K562 (cell line): Measurements from ENCODE around the gene LARP4B. TPM values are rescaled to one million over a fixed set of nuclear protein-coding genes. Genes with fewer than 3 reads are reported as not detected.

Source experiments
- ATAC-seq: fragments of 200-7000 bp; cut with Tn5 transposase; 3 replicates; pipeline ENCODE4 v1.9.1; 2020; ENCODE audit warnings: moderate library complexity
- BruUV-seq: library from RNA; stranded (reverse); fragments of 400-500 nt; replicated peaks from 2 replicates; lab custom pipeline; 2021; lab: Mats Ljungman, UMichigan
- CTCF ChIA-PET: fragments of 300-600 bp; formaldehyde crosslinking; extraction: SDS; loops from one replicate; lab custom pipeline; 2021; ENCODE audit warnings: low intra/inter-chr PET ratio; lab: Yijun Ruan, JAX
- POLR2A ChIA-PET: fragments of 300-600, 350-650 bp; sonication (Branson Sonifier 250); formaldehyde crosslinking; extraction: SDS; loops from one replicate; lab custom pipeline; 2021; ENCODE audit warnings: antibody characterized with exemption, inconsistent platforms; lab: Yijun Ruan, JAX
- DNase-seq, 4 experiments: peaks; one replicate each; pipeline versions ENCODE4 v3.0.0 to v3.0.0-alpha.2; 2011 to 2018; ENCODE audit warnings: low spot score in 3 of 4, mixed read lengths in 3 of 4; ENCODE audit errors: extremely low read depth in 1 of 4
- FAIRE-seq: peaks from 2 replicates; lab custom pipeline; 2011; peaks lifted over from hg19 to GRCh38; lab: Jason Lieb, UNC
- H2AFZ ChIP-seq: 2 replicates; pipeline ENCODE4 v1.6.0; 2011; ENCODE audit warnings: low read depth, low read length, control low read depth, inconsistent platforms
- H3K27ac ChIP-seq: fragments of 200-600 bp; 3 replicates; pipeline ENCODE4 v1.8.0; 2011; ENCODE audit warnings: low read depth, mild to moderate bottlenecking, control low read depth, inconsistent platforms, low read length, moderate library complexity, mixed read lengths; ENCODE audit errors: extremely low read depth
- H3K27me3 ChIP-seq, 2 experiments: fragments of 300-600 bp in 1 of 2; 2 replicates in 1 of 2; 3 replicates in 1 of 2; pipeline versions ENCODE4 v1.6.0 to v1.8.0; 2011; ENCODE audit warnings: inconsistent platforms in 2 of 2, low read length in 2 of 2, mild to moderate bottlenecking in 1 of 2, mixed read lengths in 1 of 2, moderate library complexity in 1 of 2; ENCODE audit not compliant: control insufficient read depth in 2 of 2, insufficient read depth in 2 of 2
- H3K36me3 ChIP-seq: fragments of 300-600 bp; 3 replicates; pipeline ENCODE4 v1.8.0; 2011; ENCODE audit warnings: mild to moderate bottlenecking, low read length, inconsistent platforms; ENCODE audit not compliant: control insufficient read depth, insufficient read depth
- H3K4me1 ChIP-seq, 2 experiments: fragments of 200-600 bp in 1 of 2; replicated peaks in 1 of 2; 2 replicates in 1 of 2; 3 replicates in 1 of 2; pipeline versions ENCODE4 v1.5.1 to v1.8.0; 2011; ENCODE audit warnings: inconsistent platforms in 2 of 2, low read length in 2 of 2, mild to moderate bottlenecking in 1 of 2, mixed read lengths in 1 of 2, moderate library complexity in 1 of 2; ENCODE audit not compliant: control insufficient read depth in 2 of 2, insufficient read depth in 2 of 2
- H3K4me2 ChIP-seq: 2 replicates; pipeline ENCODE4 v1.6.1; 2011; ENCODE audit warnings: low read length, control low read depth, inconsistent platforms, mixed read lengths; ENCODE audit not compliant: insufficient read depth
- H3K4me3 ChIP-seq: fragments of 200-600 bp; sonication (generic), shearing (Covaris generic); 2 replicates; pipeline ENCODE4 v1.5.1; 2016; ENCODE audit warnings: control low read depth, inconsistent platforms
- H3K79me2 ChIP-seq: fragments of 200-600 bp; 3 replicates; pipeline ENCODE4 v1.8.0; 2011; ENCODE audit warnings: low read length, inconsistent platforms; ENCODE audit not compliant: control insufficient read depth, insufficient read depth
- H3K9ac ChIP-seq, 2 experiments: 2 replicates each; pipeline versions ENCODE4 v1.6.0 to v1.6.1; 2011; ENCODE audit warnings: low read depth in 2 of 2, low read length in 2 of 2, control low read depth in 1 of 2, inconsistent platforms in 1 of 2, mild to moderate bottlenecking in 1 of 2, mixed read lengths in 1 of 2; ENCODE audit not compliant: insufficient read depth in 1 of 2
- H3K9me1 ChIP-seq: one replicate; pipeline ENCODE4 v1.6.0; 2011; ENCODE audit warnings: inconsistent platforms, mild to moderate bottlenecking, low read length, moderate library complexity; ENCODE audit not compliant: control insufficient read depth, insufficient read depth
- H3K9me3 ChIP-seq: replicated peaks from 2 replicates; pipeline ENCODE4 v1.5.1; 2011; ENCODE audit warnings: low read depth, low read length, inconsistent platforms; ENCODE audit not compliant: control insufficient read depth, insufficient read depth
- H4K20me1 ChIP-seq: replicated peaks from 2 replicates; pipeline ENCODE4 v1.6.1; 2011; ENCODE audit warnings: low read length, inconsistent platforms, mixed read lengths; ENCODE audit not compliant: control insufficient read depth, insufficient read depth
- AFF1 ChIP-seq, 2 experiments: fragments of 450-650 bp; IDR thresholded peaks; 2 replicates each; pipeline ENCODE4 v1.6.1; 2018; ENCODE audit warnings: mild to moderate bottlenecking in 2 of 2, low read depth in 1 of 2; ENCODE audit not compliant: partially characterized antibody in 2 of 2
- ARNT ChIP-seq, 2 experiments: fragments of 450-650 bp; IDR thresholded peaks; 2 replicates each; pipeline ENCODE4 v1.6.1; 2016; ENCODE audit warnings: mild to moderate bottlenecking in 1 of 2
- CAMTA2 ChIP-seq: fragments of 250-450 bp; sonication (Bioruptor Pico); conservative IDR thresholded peaks from 2 replicates; pipeline ENCODE4 v1.5.1; 2022
- DLX4 ChIP-seq: fragments of 250-450 bp; sonication (Bioruptor Pico); IDR thresholded peaks from 2 replicates; pipeline ENCODE4 v1.6.1; 2021; ENCODE audit warnings: mild to moderate bottlenecking
- ELF4 ChIP-seq: fragments of 450-650 bp; formaldehyde crosslinking; IDR thresholded peaks from 2 replicates; pipeline ENCODE4 v1.4.0; 2022; ENCODE audit warnings: missing genetic modification characterization
- HDAC1 ChIP-seq, 2 experiments: fragments of 450-650 bp; IDR thresholded peaks; 2 replicates each; pipeline ENCODE4 v1.6.1; 2016 to 2017; ENCODE audit warnings: inconsistent platforms in 1 of 2, mild to moderate bottlenecking in 1 of 2, moderate library complexity in 1 of 2
- KLF6 ChIP-seq: fragments of 250-450 bp; sonication (Bioruptor Pico); IDR thresholded peaks from 2 replicates; pipeline ENCODE4 v1.4.0; 2020; ENCODE audit warnings: mild to moderate bottlenecking, moderate library complexity, borderline replicate concordance
- TAL1 ChIP-seq: fragments of 450-650 bp; IDR thresholded peaks from 2 replicates; pipeline ENCODE4 v1.6.1; 2016; ENCODE audit warnings: mild to moderate bottlenecking
- ZNF134 ChIP-seq: fragments of 250-450 bp; sonication (Bioruptor Pico); conservative IDR thresholded peaks from 2 replicates; pipeline ENCODE4 v1.4.0; 2020
- ZNF174 ChIP-seq: fragments of 250-450 bp; sonication (Bioruptor Pico); IDR thresholded peaks from 2 replicates; pipeline ENCODE4 v1.4.0; 2020; ENCODE audit warnings: mild to moderate bottlenecking
- ZNF408 ChIP-seq: fragments of 250-450 bp; sonication (Bioruptor Pico); IDR thresholded peaks from 2 replicates; pipeline ENCODE4 v1.4.0; 2020; ENCODE audit warnings: low read depth, mild to moderate bottlenecking, moderate library complexity
- ZNF512 ChIP-seq: IDR thresholded peaks from 2 replicates; pipeline ENCODE4 v1.6.1; 2016; ENCODE audit warnings: missing genetic modification characterization, missing compliant biosample characterization
- whole genome bisulfite sequencing: fragments of 100-300 bp; shearing (Covaris generic); methylation state at CpG from one replicate; pipeline ENCODE4 v1.1.6; 2016; ENCODE audit warnings: low coverage, mixed read lengths; ENCODE audit not compliant: insufficient coverage; ENCODE audit errors: missing lambda C conversion rate; 5-methylcytosine and 5-hydroxymethylcytosine counted together
- in situ Hi-C: fragments of 300-500 bp; cut with MboI; formaldehyde crosslinking; loops from 4 replicates; pipeline ENCODE4 v1.15.0; 2018; ENCODE audit warnings: inconsistent platforms, mixed read lengths
- intact Hi-C: fragments of 100-400 bp; cut with micrococcal nuclease; formaldehyde crosslinking; loops from 2 replicates; pipeline ENCODE4 v1.14.2; 2022
- polyA plus RNA-seq, 8 experiments: library from polyadenylated mRNA; depleted of rRNA in 4 of 8; stranded (reverse) in 5 of 8; unstranded in 3 of 8; fragments of >200 nt; fragmentation: Nextera tagmentation in 2 of 8; fragmentation: Illumina TruSeq in 1 of 8; extraction: Ambion mirVana in 2 of 8; extraction: Trizol in 1 of 8; gene quantifications; 2 replicates each; pipeline versions ENCODE4 v1.2.1 to v1.2.3, GENCODE V29; 2011 to 2014; ENCODE audit warnings: inconsistent platforms in 1 of 8, missing spikeins in 1 of 8
- total RNA-seq, 7 experiments: library from RNA; depleted of rRNA in 6 of 7; stranded (reverse); fragments of >200 nt in 6 of 7; fragmentation: Illumina TruSeq in 2 of 7; extraction: Trizol in 2 of 7; gene quantifications; 2 replicates each; pipeline versions ENCODE4 v1.2.1 to v1.2.3, GENCODE V29; 2011 to 2021; ENCODE audit warnings: low replicate concordance in 1 of 7

The LARP4B gene
- total and polyA plus RNA-seq, 9 of the 15 experiments (the other 6 are each of a cell fraction or from before 2014, with no cell fraction given), result 11.8 to 130 (median 42.6) TPM

- Histone ChIP-seq H3K36me3 (no peaks in the 10 kb centered on the region), H3K4me3 (no peak overlapping the region), H3K9me1 (peaks cover 3% of the 10 kb centered on the region), H3K4me1 (peaks cover 6 to 54% of the 10 kb centered on the region in 2 experiments; a peak in 3 of 5 replicates), H3K79me2 (no peaks in the 10 kb centered on the region), H3K27ac (no peak overlapping the region), H2AFZ (no peak overlapping the region), H3K9me3 (no peaks in the 10 kb centered on the region), H3K27me3 (peaks cover 41 to 86% of the 10 kb centered on the region in 2 experiments; a peak in 4 of 5 replicates), H4K20me1 (no peaks in the 10 kb centered on the region; the same call in 1 of the 2 replicates), H3K9ac (no peak overlapping the region), H3K4me2 (no peak overlapping the region)
- BruUV-seq, result no TSS peak
- DNase-seq (peak in 3 of 4 experiments; percentile 8 to 11 (median 8)), ATAC-seq (no peak), FAIRE-seq (no peak)
- POLR2A ChIA-PET, result interaction anchor here (0.6 to 1.5 kb wide), 4 partner anchors 16 to 277 kb away, joined by 4 to 6 read pairs (median 4); no protein-coding TSS in a partner anchor
- in situ Hi-C loops (no loop called here), intact Hi-C loops (loop anchor here (5.0 kb wide), 1 partner anchor 194 kb away; no protein-coding TSS in a partner anchor)
- no peak for TF ChIP-seq CAMTA2 (CRISPR knock-in tag)
- TF ChIP-seq ARNT (IDR thresholded peaks at IDR 0.05), result no peak
- no peak for TF ChIP-seq ZNF134 (CRISPR knock-in tag)
- TF ChIP-seq ELF4 (CRISPR knock-in tag), result no peak
- no peak for TF ChIP-seq ZNF512 (tag)
- no peak for TF ChIP-seq DLX4 (CRISPR knock-in tag)
- TF ChIP-seq HDAC1 (IDR thresholded peaks at IDR 0.05), result no peak
- TF ChIP-seq AFF1 (IDR thresholded peaks at IDR 0.05; ENCODE audit: low read depth in 1 of 2, partially characterized antibody in 2 of 2), result no peak
- no peak for TF ChIP-seq ZNF408 (CRISPR knock-in tag)
- TF ChIP-seq KLF6, result no peak
- no peak for TF ChIP-seq ZNF174
- no peak for TF ChIP-seq TAL1
- CTCF ChIA-PET, result interaction anchor here (0.6 kb wide), 1 partner anchor 289 kb away, joined by 3 read pairs; no protein-coding TSS in a partner anchor
- WGBS, result 4% methylated on average over 15 of the region's 15 CpGs
Observed at GRCh38 chr10:785861-786214, 145.7 kb downstream of the LARP4B start.
